ENCODE data around the gene P2RX2. TPM values are rescaled to one million over a fixed set of nuclear protein-coding genes. Genes with fewer than 3 reads are reported as not detected.

P2RX2 gene
- total and polyA plus RNA-seq, 8 donors: 0.08 to 12.0 (median 0.37) TPM; not detected in 3

DNA sequence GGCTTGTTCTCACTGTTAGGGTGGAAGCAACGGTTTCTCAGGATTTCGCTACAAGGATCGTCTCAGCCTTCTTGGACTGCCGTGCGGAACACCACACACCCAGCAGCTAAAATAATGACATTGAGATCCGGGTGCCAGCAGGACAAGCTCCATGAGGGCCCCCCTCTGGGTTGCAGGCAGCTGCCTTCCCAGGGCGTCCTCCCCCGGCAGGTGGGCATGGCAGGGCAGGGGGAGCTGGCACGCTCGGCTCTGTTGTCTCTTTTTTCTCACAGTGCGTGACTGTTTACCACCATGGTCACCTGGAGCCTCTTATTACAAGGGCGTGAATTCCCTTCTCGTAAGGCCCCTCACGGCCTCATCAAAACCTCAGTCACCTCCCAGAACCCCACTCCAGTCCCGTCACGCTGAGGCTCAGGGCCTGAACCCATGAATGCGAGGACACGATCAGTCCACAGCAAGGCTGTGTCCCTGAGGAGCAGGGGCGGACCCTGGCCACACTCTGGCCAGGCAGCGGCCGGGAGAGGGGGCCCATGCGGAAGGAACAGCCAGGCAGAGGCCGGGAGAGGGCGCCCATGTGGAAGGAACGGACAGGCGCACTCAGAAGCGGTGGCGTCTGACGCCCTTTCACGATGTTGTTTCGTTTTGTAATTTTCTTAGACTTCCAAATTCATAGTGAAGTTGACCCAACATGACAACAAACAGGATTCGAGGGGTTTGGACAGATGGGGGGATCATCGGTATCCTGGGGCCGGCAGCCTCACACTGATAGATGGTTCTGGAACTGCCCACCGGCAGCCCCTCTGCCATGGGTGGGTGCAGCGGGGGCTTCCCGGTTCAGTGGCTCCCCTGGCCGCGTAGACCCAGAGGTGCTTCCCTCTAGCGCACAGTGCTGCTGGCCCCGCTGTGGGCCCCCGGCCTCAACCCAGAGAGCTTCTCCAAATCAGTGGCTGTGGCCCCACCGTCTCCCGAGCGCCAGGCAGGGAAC is 18.2 kb upstream of the P2RX2 start:
- DNase-seq: peak in 3 of 6 donors; percentile 54 to 83 (median 71)
- intact Hi-C loops (cut with DNase I): no loop called here
- Histone ChIP-seq H3K4me3 (peak overlapping the region in 2 of 4 donors; percentile 23 to 34), H3K27ac (no peak overlapping the region), H3K9me3 (no peaks in the 10 kb centered on the region), H3K36me3 (no peaks in the 10 kb centered on the region), H3K27me3 (peaks cover 0 to 13% (median 3%) of the 10 kb centered on the region in 4 donors), H3K4me1 (peaks cover 0 to 7% (median 0%) of the 10 kb centered on the region in 3 donors)
- WGBS, 2 donors: 19% methylated on average over 45 of the region's 45 CpGs
- FAIRE-seq: no peak
- TF ChIP-seq, protein P1, sequence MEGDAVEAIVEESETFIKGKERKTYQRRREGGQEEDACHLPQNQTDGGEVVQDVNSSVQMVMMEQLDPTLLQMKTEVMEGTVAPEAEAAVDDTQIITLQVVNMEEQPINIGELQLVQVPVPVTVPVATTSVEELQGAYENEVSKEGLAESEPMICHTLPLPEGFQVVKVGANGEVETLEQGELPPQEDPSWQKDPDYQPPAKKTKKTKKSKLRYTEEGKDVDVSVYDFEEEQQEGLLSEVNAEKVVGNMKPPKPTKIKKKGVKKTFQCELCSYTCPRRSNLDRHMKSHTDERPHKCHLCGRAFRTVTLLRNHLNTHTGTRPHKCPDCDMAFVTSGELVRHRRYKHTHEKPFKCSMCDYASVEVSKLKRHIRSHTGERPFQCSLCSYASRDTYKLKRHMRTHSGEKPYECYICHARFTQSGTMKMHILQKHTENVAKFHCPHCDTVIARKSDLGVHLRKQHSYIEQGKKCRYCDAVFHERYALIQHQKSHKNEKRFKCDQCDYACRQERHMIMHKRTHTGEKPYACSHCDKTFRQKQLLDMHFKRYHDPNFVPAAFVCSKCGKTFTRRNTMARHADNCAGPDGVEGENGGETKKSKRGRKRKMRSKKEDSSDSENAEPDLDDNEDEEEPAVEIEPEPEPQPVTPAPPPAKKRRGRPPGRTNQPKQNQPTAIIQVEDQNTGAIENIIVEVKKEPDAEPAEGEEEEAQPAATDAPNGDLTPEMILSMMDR (IDR thresholded peaks at IDR 0.05): peak in 3 of 4 donors; percentile 26 to 40 (median 27)
- peak; percentile 67 to 88 (median 84) for ATAC-seq

DNA sequence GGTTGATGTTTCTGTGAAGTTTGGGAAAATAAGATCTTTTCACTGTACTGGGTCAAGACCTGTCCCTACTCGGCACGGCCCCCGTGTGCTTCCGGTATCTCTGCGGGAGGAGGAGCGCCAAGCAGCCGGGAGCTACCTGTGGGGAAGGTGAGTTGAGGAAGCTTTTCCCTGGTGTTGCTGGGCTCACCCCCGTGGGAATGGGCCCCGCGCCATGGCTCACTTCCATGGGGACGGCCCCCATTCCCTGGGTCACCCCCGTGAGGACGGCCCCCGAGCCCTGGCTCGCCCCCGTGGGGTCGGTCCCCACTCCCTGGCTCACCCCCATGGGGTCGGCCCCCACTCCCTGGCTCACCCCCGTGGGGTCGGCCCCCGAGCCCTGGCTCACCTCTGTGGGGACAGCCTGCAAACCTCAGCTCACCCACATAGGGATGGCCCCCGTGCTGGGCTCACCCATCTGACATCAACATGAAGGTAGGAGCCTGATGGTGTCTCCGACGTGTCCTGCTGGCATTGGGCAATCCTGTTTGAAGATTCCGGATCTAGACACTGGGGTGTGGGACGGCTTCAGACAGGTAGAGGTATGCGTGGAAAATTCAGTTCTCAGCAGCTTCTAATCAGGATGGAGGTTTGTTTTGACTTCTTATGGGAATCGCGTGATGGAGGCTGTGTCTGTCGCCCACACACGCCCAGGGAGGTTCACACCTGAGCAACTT is 17.2 kb upstream of the P2RX2 start:
- WGBS, 2 donors: 55 to 64% methylated on average over 31 of the region's 31 CpGs
- Histone ChIP-seq H3K9me3 (no peaks in the 10 kb centered on the region), H3K27ac (no peak overlapping the region), H3K4me3 (peak overlapping the region in 1 of 4 donors; percentile 34), H3K36me3 (no peaks in the 10 kb centered on the region), H3K4me1 (peaks cover 0 to 7% (median 0%) of the 10 kb centered on the region in 3 donors), H3K27me3 (peaks cover 0 to 23% (median 3%) of the 10 kb centered on the region in 4 donors)
- ATAC-seq: no peak
- no peak for FAIRE-seq
- DNase-seq: peak in 1 of 6 donors; percentile 63
- intact Hi-C loops (cut with DNase I): no loop called here
- TF ChIP-seq, protein P1 (IDR thresholded peaks at IDR 0.05): no peak

DNA sequence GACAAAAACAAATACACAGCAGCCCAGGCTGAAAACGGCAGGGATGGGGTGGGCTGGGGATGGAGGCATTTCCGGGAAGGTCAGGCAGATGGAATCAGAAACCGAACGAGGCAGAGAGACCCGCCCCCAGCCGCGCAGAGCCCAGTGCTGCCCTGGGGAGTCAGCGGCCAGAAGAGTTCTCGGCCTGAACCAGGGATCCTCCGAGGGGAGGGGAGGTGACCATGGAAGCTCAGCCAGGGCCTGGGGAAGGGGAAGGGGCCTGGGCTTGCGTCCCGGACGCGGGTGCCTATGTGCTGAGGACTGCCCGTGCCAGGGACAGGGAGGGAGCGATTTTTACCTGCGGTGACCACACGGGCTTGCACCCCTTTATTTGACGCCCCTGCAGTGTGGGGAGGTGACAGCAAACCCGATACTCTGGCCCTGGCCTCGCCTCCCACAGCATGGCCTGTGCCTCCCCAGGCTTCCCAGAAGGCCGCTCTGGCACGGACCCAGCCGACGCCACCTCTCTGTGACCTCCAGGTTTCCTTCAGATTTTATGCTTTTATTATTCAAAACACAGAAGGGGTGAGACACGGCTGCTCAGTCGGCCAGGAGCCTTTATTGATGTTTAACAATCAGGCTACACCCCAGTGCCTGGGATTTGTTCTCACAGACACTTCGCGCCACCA is 15.9 kb upstream of the P2RX2 start:
- 19 to 30% methylated on average over 29 of the region's 29 CpGs for WGBS, 2 donors
- Histone ChIP-seq H3K4me1 (peaks cover 0 to 7% (median 0%) of the 10 kb centered on the region in 3 donors), H3K27ac (no peak overlapping the region), H3K9me3 (no peaks in the 10 kb centered on the region), H3K4me3 (no peak overlapping the region), H3K27me3 (peaks cover 0 to 29% (median 3%) of the 10 kb centered on the region in 4 donors), H3K36me3 (no peaks in the 10 kb centered on the region)
- peak in 1 of 6 donors; percentile 68 for DNase-seq
- TF ChIP-seq, protein P1 (IDR thresholded peaks at IDR 0.05): no peak
- FAIRE-seq: no peak
- intact Hi-C loops (cut with DNase I): no loop called here
- ATAC-seq: no peak

DNA sequence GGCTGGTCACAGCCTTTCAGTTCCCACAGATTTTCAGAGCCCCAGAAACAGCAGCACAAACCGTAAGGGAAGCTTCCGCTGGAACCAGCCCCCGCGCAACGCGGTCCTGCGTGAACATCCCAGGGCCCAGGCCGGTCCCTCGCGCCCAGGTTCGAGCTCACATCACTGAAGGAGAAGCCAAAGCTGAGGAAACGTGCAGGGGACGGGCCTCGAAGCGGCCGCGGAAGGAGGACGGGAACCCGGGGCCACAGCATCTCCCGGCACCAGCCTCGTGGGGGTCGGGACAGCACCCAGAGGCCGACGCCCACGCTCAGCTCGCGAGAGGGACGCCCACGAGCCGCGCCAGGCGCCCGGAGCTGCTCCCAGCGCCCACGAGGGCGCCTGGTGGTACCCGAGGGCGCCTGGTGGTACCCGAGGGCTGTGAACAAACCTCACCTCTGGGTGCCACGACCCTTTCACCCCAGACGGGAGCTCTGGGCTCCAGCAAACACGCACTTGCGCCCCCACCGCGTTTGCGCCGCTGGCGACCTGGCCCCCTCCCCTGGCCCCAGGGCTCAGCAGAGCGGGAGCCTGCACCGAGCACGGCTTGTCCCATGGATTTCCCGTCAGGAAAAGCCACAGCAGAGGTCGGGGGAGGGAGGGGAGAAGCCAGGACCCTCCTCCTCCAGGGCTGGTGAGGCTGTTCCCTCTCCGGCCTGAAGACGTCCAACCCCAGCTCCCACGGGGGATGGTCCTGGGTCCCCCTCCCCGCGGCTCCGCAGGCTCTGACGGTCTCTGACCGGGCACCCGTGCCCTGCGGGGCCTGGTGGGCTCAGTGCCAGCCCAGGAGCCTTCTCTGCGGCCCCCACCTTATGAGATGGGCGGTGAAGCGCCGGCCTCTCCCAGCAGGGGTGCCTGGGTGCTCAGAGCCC is 15.1 kb upstream of the P2RX2 start:
- H3K9me3 ChIP-seq: no peaks in the 10 kb centered on the region
- ATAC-seq (no peak), DNase-seq (peak in 1 of 6 donors; percentile 78)

More for the DNA sequence above, 15.1 kb upstream of the P2RX2 start:
- no peaks in the 10 kb centered on the region for H3K36me3 ChIP-seq
- H3K4me1 ChIP-seq: peaks cover 0 to 7% (median 0%) of the 10 kb centered on the region in 3 donors
- peak overlapping the region in 1 of 4 donors; percentile 8 for H3K27ac ChIP-seq
- 21 to 30% methylated on average over 54 to 67 of the region's 67 CpGs for WGBS, 2 donors
- no peak for FAIRE-seq
- H3K4me3 ChIP-seq: peak overlapping the region in 1 of 4 donors; percentile 17
- TF ChIP-seq, protein P1 (IDR thresholded peaks at IDR 0.05): no peak
- H3K27me3 ChIP-seq: peaks cover 0 to 29% (median 3%) of the 10 kb centered on the region in 4 donors
- intact Hi-C loops (cut with DNase I): no loop called here
